Inflammatory macrophage treated with lipopolysaccharide for 1 hour (primary cell): ENCODE results near the gene DLX6.
"Not testable (repeated sequence)": the region's sequence is repeated elsewhere in the genome, so short reads cannot be mapped to it uniquely, and the experiment has no call there.

Experiments
- DNase-seq, 2 donors: peaks; one replicate each; pipeline ENCODE4 v3.0.0-alpha.2; 2020 to 2022

DLX6 gene

GRCh38 chr7:97024209-97025129 is 19.1 kb downstream of the DLX6 start, which contains the start of gene DLX5:
DLX5 (minus strand) TSS chr7:97024831; CDS start chr7:97024623, 208 bp downstream.
- DNase-seq: no peak

GRCh38 chr7:97025130-97025499 is 19.8 kb downstream of the DLX6 start:
- DNase-seq: no peak

- DNase-seq: peak in 1 of 2 donors; percentile 3
These were observed 20.8 kb downstream of the DLX6 start for GRCh38 chr7:97025983-97026714.

- peak; percentile 46 to 68 for DNase-seq
These were observed 21.5 kb downstream of the DLX6 start for GRCh38 chr7:97026715-97027426.

GRCh38 chr7:97027427-97028234 is 22.3 kb downstream of the DLX6 start:
- peak; percentile 69 to 90 for DNase-seq

GRCh38 chr7:97034213-97034852 is 29.0 kb downstream of the DLX6 start:
- DNase-seq: not testable (repeated sequence)

- no peak for DNase-seq
These were observed 34.2 kb downstream of the DLX6 start for GRCh38 chr7:97039374-97040065.

GRCh38 chr7:97043281-97043680 is 37.9 kb downstream of the DLX6 start:
- no peak for DNase-seq
